Activated naive CD8-positive, alpha-beta T cell treated with anti-CD3 and anti-CD28 coated beads, Interleukin-2, amount 50 U/mL, for 16 hours (primary cell): Measurements from ENCODE around the gene RXFP4.
"Not testable (repeated sequence)": the region's sequence is repeated elsewhere in the genome, so short reads cannot be mapped to it uniquely, and the experiment has no call there.

Experiments
- DNase-seq: peaks from one replicate; pipeline ENCODE4 v3.0.0-alpha.2; 2020; ENCODE audit warnings: low read depth, low spot score

The RXFP4 gene

DNA sequence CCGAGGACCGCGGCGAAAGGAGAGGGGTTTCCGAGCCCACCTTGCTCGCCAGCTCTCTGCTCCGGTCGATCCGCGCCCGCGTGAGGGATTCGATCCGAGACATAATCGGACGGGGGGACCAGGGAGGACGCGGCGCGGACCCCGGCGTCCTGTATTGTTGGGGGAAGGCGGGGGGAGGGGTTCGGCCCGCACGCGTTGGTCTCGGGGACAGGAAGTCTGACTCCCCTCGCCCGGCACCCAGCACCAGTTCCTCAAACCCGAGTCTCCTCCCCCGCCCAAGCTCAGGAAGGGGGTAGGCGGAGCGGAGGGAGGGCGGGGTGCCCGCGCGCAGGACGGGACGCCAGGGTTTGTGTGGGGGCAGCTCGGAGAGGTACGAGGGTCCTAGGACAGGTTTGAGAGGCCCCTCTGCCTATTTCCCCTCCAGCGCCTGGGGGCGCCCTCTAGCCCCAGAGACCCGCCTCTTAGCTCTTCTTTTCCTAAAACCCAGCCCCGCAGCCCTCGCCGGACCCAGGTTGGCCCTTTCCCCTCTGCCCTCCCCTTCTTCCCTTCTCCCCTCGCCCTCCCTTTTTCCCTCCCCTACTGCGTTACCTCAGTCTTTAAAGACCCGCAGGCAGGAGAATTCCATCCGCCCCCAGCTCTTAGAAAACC lies 37.0 kb downstream of the RXFP4 start, which contains the start of gene ARHGEF2:
Gene ARHGEF2 (minus strand): TSS at position 223 of the 648 bp plus-strand sequence. CDS start 120 bp downstream, at position 103.
- DNase-seq, result peak; percentile 69

DNA sequence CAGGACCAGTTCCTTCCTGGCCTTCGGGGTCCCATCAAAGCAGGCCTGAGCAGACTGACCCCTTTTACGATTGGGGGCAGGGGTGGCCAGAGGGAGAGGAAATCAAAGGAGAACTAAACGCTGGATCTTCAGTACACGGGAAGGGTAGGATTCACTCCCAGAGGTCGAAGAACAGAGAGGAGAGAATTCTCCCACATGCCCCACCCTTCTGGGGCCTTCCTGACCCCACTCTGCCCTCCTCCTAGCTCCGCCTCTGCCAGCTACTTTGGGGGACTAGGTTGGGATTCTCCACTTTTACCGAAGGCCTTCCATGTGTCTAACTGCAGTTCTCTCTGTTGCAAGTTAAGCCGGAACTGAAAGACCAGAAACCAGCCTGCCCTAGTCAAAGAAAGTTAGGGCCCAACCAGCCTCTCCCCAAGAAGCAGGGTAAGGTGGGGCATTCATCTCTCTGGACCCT lies 37.6 kb downstream of the RXFP4 start:
- no peak for DNase-seq

DNA sequence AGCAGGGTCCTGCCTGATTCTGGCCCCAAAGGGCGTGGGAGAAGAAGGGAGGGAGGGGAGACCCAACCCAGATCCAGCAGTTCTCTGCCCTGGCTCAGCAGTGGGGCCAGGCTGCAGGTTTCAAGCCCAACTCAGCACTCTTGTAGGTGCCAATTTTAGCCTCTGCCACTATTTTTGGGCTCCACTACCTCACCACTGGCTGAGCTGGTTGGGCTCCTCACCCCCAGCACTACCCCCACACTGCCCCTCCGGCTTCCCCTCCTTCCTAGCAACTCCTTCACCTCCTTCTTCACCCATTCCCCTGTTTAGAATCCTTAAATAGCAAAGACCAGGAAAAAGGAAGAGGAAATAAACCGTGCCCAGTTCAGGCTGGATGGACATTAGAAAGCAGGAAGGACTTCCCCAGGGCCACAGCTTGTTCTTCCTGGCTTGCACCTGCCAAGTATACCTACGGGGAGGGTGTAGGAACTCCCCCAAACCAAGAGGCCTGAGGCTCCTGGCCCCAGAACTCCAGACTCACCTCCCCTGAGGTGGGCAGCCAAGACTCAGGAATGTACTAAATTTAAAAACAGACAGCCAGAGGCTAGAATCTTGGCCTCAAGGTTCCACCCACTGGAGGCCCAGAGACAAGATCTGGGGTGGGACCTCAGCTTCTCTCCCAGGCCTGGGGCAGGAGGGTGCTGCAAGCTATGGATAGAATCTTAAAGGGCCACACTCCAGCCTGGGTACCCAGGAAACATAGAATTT lies 38.3 kb downstream of the RXFP4 start:
- DNase-seq, result no peak

DNA sequence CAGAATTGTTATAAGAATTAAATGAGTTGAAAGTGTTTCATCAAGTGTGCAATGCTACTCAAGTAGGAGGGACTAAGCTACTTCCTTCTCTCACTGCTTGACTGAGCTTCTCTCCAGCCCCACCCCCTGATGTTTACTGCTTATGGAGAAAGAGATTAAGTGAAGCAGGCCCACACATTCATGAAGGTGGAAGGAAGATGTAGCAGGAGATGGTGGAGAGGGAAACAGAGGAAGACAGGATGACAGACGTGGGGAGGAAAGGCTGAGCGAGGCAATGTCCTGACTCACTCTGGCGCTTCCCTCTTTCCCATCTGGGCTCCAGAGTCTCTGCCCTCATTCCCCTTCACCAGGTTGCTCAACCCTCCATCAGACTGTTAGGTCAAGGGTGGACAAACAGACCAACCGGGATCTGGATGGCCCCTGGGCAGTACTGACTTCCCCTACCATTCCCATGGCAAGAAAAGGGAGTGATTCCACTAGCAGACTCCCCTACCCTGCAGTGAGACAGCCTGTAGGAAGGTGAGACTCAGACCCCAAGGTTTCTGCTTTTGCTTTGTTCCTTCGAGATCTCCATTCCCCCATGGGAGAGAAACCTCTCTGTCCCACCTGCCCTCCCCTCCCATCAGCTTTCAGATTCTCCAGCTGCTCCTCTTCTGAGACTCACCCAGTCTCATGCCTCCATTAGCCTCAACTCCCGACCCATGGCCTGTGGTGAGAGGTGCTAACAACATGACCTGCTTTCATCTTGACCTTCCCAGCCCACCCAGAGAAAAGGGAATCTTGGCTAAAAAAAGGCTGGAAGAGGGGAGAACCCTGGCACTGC lies 40.0 kb downstream of the RXFP4 start:
- no peak for DNase-seq

DNA sequence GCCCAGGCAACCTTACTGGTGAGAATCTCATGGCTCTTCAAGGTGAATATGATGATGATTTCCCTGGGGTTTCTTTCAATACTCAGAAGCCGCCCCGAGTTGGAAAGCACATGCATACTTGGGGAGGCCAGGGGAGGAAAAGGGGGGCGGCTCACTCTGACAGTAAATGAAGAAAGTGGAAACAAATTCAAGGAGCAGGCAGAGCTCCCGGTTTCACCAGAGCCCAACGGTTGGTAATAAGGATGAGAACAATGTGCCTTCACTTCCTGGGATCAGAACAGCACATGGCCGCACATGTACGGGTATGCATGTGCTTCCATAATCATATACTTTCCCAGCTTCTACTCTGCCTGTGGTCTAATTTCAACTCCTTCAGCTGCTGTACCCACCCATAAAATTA lies 40.7 kb downstream of the RXFP4 start:
- DNase-seq, result no peak

DNA sequence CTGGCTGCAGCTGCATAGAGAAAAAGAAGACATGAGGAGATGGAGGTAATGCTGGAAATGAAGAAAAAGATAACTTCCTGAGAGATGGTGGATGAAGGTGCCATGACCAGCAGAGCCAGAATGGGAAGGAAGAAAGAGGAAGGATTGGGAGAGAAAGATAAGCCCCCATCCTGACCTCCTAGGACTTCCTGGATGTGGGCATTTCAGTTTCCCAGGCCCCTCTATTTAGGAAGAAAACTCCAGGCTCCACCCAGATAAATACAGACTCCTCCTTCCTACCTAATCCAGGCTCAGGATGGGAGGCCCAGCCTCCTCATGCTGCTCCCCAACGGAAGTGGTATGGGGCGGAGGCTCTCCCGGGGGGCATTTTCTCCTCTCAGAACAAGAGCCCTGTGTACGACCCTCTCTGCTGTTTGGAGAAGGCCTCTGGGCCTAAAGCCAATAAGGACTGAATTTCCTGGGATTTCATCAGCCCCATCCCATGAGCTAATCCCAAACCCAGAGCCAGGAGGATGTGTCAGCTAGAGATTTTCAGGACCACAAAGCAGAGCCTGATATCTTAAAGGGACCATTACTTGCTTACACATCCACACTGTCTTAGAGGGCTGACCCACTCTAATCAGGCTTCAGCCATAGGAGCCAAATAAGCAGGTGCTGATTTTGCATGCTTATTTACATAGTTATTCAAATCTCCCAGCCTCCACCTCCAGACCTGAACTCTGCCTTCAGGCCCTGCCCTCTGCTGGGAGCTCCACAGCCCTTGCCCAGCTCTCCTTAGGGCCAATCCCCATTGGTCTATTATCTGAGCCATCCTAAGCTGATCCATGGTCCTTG lies 42.0 kb downstream of the RXFP4 start:
- DNase-seq, result no peak

DNA sequence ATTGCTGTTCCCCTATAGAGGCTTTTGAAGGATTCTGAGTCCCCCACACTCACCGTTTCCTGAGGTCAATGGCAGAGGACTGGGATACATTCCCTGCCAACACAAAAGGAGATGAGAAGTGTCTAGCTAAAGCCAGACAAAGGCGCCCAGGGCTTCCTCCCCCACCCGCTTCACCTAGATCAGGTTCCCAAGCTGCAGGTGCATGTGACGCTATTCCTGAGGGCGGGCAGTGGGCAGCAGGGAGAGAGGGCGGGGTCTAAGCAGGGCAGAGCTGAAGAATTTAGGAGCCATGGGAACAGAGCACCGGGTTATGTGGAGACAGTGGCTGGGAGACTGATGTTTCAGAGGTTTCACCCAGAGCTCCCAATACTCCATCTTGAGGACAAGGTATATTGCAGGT lies 42.9 kb downstream of the RXFP4 start:
- DNase-seq, result no peak

DNA sequence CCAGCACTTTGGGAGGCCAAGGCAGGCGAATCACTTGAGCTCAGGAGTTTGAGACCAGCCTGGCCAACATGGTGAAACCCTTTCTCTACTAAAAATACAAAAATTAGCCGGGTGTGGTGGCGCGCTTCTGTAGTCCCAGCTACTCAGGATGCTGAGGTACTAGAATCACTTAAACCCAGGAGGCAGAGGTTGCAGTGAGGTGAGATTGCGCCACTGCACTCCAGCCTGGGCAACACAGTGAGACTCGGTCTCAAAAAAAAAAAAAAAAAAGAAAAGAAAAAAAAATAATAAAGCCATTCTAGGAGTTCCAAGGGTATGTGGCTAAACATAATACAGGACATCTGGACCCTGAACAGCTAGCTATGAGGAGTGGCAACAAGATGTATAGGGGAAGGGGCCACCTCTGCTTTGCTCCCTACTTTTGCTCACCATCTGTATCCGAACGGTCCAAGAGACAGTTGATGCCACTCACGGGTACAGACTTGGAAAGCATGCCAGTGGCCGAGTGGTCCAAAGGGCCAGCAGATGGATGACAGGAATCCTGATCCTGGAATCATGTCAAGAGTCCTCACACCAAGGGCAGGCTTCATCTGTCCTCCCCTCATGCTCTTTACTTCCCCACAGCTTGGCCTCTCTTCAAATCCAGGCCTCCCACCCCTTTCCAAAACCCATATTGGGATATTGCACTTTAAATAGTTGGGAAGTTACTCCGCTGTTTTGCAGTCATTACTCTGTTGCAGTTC lies 43.6 kb downstream of the RXFP4 start:
- not testable (repeated sequence) for DNase-seq

DNA sequence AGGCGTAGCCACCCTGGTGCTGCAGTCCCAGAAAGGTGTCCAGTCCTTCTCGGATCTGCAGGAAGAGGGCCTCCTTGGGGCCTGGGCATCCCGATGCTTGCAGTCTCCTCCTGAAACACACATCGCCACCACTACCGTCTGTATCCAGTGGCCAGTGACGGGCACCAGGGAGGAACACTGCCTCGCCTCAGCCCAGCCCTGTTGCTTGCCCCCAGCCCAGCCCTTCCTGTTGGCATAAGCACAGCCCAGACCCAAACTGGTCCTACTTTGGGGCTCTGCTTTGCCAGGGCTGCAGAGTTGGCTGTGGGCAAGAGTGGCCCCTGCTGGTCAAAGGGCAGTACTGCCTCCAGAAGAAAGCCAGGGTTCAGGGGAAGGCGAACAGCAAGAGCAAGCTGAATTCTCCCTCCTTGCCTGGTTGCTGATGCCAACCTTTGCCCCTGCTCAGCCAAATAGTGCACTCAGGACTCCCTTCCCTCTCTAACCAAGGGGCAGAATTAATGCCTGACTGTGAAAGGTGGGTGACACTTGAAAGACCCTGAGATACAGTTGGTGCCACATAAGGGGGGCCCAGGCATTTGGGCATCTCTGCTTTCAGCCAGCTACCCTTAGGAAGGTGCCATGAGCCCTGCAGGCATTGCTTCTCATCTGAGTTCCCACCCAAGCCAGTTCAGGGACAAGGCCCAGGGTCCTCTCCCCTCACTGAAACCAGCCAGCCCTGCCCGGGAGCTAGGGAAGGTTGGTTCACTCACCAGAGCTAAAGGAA lies 48.0 kb downstream of the RXFP4 start:
- peak; percentile 47 for DNase-seq

DNA sequence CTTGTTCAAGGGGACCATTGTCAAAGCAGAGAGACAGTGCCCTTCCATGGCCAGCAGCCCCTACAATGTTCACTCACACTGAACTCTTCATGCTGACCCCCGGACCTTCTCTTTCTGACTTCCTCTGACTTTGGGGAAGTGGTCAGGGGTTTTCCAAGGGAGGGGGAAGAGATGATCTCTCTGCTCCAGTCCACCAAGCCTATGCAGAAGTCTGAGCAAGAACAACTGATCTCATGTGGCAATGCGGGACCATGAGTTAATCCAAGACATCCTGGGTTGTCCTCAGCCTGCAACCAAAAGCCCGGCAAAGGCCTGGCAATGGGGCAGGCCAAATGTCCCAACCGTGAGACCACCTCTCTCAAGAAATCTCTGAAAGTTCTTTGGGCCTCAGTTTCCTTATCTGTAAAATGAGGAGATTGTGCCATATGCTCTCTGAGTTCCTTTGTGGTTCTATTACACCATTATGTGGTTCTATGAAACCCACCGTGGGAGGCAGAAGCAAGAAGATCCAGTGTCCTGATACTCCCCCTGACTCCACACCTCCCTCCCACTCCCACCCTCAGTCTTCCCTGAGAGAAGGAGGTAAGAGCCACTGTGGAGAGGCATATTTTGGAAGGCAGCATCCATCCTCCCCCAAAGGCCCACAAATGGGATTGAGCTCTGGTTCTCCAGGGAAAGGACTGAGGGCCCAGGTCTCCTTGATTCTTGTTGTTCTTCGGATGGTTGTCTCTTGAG lies 48.7 kb downstream of the RXFP4 start:
- DNase-seq, result no peak
